ENCODE measurements around the gene DLGAP1.

GRCh38 chr18:3816610-3817363 lies 638.3 kb downstream of the DLGAP1 start:
- no peak for TF ChIP-seq POLR2A (IDR thresholded peaks at IDR 0.05)
- TF ChIP-seq, protein P1, sequence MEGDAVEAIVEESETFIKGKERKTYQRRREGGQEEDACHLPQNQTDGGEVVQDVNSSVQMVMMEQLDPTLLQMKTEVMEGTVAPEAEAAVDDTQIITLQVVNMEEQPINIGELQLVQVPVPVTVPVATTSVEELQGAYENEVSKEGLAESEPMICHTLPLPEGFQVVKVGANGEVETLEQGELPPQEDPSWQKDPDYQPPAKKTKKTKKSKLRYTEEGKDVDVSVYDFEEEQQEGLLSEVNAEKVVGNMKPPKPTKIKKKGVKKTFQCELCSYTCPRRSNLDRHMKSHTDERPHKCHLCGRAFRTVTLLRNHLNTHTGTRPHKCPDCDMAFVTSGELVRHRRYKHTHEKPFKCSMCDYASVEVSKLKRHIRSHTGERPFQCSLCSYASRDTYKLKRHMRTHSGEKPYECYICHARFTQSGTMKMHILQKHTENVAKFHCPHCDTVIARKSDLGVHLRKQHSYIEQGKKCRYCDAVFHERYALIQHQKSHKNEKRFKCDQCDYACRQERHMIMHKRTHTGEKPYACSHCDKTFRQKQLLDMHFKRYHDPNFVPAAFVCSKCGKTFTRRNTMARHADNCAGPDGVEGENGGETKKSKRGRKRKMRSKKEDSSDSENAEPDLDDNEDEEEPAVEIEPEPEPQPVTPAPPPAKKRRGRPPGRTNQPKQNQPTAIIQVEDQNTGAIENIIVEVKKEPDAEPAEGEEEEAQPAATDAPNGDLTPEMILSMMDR (IDR thresholded peaks at IDR 0.05), result no peak

All from breast epithelium (tissue), 3 donors.